Progenitor cell of endocrine pancreas (in vitro differentiated cells): ENCODE data around the gene LIN54. TPM values are rescaled to one million over a fixed set of nuclear protein-coding genes. Genes with fewer than 3 reads are reported as not detected.
"Not testable (repeated sequence)": the region's sequence is repeated elsewhere in the genome, so short reads cannot be mapped to it uniquely, and the experiment has no call there.

Experiments
- DNase-seq: peaks from one replicate; pipeline ENCODE4 v3.0.0; 2021; ENCODE audit warnings: low spot score; ENCODE audit not compliant: unreplicated experiment
- H3K27ac Mint-ChIP-seq: 2 replicates; pipeline ENCODE4 v1.8.0; 2021; ENCODE audit warnings: mild to moderate bottlenecking, moderate library complexity, mixed read lengths
- H3K27me3 Mint-ChIP-seq: 2 replicates; pipeline ENCODE4 v1.8.0; 2021; ENCODE audit warnings: mixed read lengths
- H3K36me3 Mint-ChIP-seq: 2 replicates; pipeline ENCODE4 v1.8.0; 2022; ENCODE audit warnings: mixed read lengths; ENCODE audit not compliant: insufficient read depth
- H3K4me1 Mint-ChIP-seq: 2 replicates; pipeline ENCODE4 v1.8.0; 2021; ENCODE audit warnings: low read depth, mixed read lengths
- H3K4me3 Mint-ChIP-seq: 2 replicates; pipeline ENCODE4 v1.8.0; 2021; ENCODE audit warnings: low read depth, mild to moderate bottlenecking, moderate library complexity, mixed read lengths
- H3K9me3 Mint-ChIP-seq: 2 replicates; pipeline ENCODE4 v1.8.0; 2021; ENCODE audit warnings: low read depth, mixed read lengths
- CTCF ChIP-seq: fragments of 200-600 bp; sonication (generic); IDR thresholded peaks from one replicate; pipeline ENCODE4 v1.5.0; 2021; ENCODE audit warnings: antibody characterized with exemption, mild to moderate bottlenecking; ENCODE audit not compliant: unreplicated experiment
- long read RNA-seq: library from polyadenylated mRNA; unstranded; transcript quantifications from one replicate; pipeline ENCODE4 v2.0.0, GENCODE V29; 2020
- total RNA-seq: library from RNA; stranded (reverse); gene quantifications from 2 replicates; pipeline ENCODE4 v1.2.1, GENCODE V29; 2021

LIN54 gene
- total RNA-seq: 19.3 and 19.6 TPM in 2 replicates
- long read RNA-seq, partial matches to known transcripts: 10 of 17 reads
- long read RNA-seq, other reads (novel, unspliced or antisense): 5 of 17 reads

GRCh38 chr4:83010522-83011318 is at the start of gene LIN54:
Gene LIN54 (minus strand): TSS chr4:83010823. CDS start chr4:82984844, 25,979 bp downstream.
- Mint-ChIP-seq H3K4me1 (peaks cover 28% of the 10 kb centered on the region), H3K36me3 (no peaks in the 10 kb centered on the region), H3K4me3 (peak within 1 kb of the TSS; percentile 89), H3K9me3 (no peaks in the 10 kb centered on the region), H3K27me3 (no peaks in the 10 kb centered on the region), H3K27ac (peak within 1 kb of the TSS; percentile 93)
- DNase-seq: peak; percentile 52
- TF ChIP-seq CTCF: no peak

- peak; percentile 35 for TF ChIP-seq CTCF
- no peaks in the 10 kb centered on the region for H3K4me1 Mint-ChIP-seq
These were observed 44.3 kb upstream of the LIN54 start for GRCh38 chr4:83054928-83055327.

DNA sequence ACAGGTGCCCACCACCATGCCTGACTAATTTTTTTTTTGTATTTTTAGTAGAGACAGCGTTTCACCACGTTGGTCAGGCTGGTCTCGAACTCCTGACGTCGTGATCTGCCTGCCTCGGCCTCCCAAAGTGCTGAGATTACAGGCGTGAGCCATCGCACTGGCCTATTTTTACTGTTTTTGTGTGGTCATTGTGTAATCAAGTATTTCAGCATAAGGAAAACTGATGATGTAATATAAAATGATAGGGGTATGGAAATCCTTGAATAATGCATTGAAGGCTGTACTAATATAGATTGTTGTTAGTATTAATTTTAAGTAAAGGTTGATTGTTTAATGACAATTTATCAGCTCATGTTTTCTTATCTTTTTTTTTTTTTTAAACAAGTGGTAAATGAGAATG is 38.2 kb upstream of the LIN54 start:
- not testable (repeated sequence) for H3K4me1 Mint-ChIP-seq, DNase-seq, H3K27ac Mint-ChIP-seq, H3K9me3 Mint-ChIP-seq, H3K27me3 Mint-ChIP-seq, H3K4me3 Mint-ChIP-seq
- peaks cover 26% of the 10 kb centered on the region for H3K36me3 Mint-ChIP-seq

More at GRCh38 chr4:83054928-83055327, 44.3 kb upstream of the LIN54 start:
- H3K36me3 Mint-ChIP-seq: peaks cover 36% of the 10 kb centered on the region
- no peak overlapping the region for H3K4me3 Mint-ChIP-seq
- no peak overlapping the region for H3K27ac Mint-ChIP-seq
- no peaks in the 10 kb centered on the region for H3K9me3 Mint-ChIP-seq
- no peak for DNase-seq
- no peaks in the 10 kb centered on the region for H3K27me3 Mint-ChIP-seq

DNA sequence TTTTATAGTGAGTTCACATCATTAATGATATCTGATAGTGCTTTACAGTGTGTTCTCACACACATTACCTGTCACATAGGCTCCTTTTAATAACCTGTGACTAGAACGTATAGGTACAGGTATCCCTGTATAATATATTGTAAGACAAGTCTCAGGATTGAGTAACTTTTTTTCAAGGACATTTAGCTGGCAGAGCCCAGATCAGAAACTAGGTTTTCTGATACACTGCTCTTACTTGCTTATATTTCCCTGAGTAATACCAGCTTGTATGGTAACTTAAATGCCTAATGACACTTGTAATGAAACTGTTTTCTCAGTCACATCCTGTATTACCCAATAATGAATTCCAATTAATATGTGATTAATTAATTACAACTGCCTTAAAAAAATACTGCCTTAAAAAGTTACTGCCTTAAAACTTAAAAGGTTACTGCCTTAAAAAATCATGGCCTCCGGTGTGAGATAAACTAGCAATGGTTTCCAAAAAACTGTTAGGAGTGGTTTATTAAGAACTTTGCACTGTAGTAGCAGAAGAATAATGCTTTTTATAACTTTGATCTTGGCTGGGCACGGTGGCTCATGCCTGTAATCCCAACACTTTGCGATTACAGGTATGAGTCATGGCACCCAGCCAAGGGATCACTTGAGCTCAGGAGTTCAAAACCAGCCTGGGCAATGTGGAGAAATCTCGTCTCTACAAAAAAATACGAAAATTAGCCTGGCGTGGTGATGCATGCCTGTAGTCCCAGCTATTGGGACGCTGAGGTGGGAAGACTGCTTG is 36.3 kb upstream of the LIN54 start:
- Mint-ChIP-seq H3K4me1 (no peaks in the 10 kb centered on the region), H3K27me3 (no peaks in the 10 kb centered on the region), H3K4me3 (no peak overlapping the region), H3K9me3 (no peaks in the 10 kb centered on the region), H3K27ac (no peak overlapping the region), H3K36me3 (peaks cover 17% of the 10 kb centered on the region)
- no peak for TF ChIP-seq CTCF
- no peak for DNase-seq

- no peak overlapping the region for H3K4me3 Mint-ChIP-seq
- no peaks in the 10 kb centered on the region for H3K4me1 Mint-ChIP-seq
- no peaks in the 10 kb centered on the region for H3K27me3 Mint-ChIP-seq
- TF ChIP-seq CTCF: no peak
- peaks cover 5% of the 10 kb centered on the region for H3K36me3 Mint-ChIP-seq
- no peak for DNase-seq
- no peak overlapping the region for H3K27ac Mint-ChIP-seq
- H3K9me3 Mint-ChIP-seq: no peaks in the 10 kb centered on the region
These were observed 33.3 kb upstream of the LIN54 start for GRCh38 chr4:83043801-83044407.

DNA sequence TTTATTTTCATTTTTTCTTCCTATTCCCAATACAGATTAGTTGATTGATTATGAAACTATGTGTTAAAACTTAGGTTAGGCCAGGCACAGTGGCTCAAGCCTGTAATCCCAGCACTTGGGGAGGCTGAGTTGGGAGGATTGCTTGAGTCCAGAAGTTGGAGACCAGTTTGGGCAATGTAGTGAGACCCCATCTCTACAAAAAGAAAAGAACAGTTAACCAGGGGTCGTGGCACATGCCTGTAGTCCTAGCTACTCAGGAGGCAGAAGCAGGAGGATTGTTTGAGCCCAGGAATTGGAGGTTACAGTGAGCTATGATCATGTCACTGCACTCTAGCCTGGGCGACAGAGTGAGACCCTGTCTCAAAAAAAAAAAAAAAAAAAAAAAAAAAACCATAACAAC is 32.5 kb upstream of the LIN54 start:
- not testable (repeated sequence) for H3K4me3 Mint-ChIP-seq, DNase-seq, H3K9me3 Mint-ChIP-seq, H3K4me1 Mint-ChIP-seq, H3K27me3 Mint-ChIP-seq, H3K27ac Mint-ChIP-seq, H3K36me3 Mint-ChIP-seq
